H1 (cell line): ENCODE results near the gene DHRS1. TPM values are rescaled to one million over a fixed set of nuclear protein-coding genes. Genes with fewer than 3 reads are reported as not detected.

ENCODE experiments used
- ATF3 ChIP-seq: IDR thresholded peaks from 2 replicates; pipeline ENCODE4 v1.6.1; 2011; ENCODE audit warnings: low read depth, mild to moderate bottlenecking, low read length; ENCODE audit not compliant: insufficient read depth
- BRCA1 ChIP-seq: IDR thresholded peaks from 2 replicates; pipeline ENCODE4 v1.6.1; 2012; ENCODE audit warnings: low read depth, low read length, improper control_type of control experiment
- CHD2 ChIP-seq: IDR thresholded peaks from 2 replicates; pipeline ENCODE4 v1.6.1; 2012; ENCODE audit warnings: low read length, improper control_type of control experiment
- HDAC2 ChIP-seq, 2 experiments: fragments of 300-600 bp in 1 of 2; sonication (generic) in 1 of 2; IDR thresholded peaks; 2 replicates each; pipeline ENCODE4 v1.6.1; 2011 to 2012; ENCODE audit warnings: low read depth in 2 of 2, low read length in 2 of 2, mild to moderate bottlenecking in 2 of 2, moderate library complexity in 2 of 2, borderline replicate concordance in 1 of 2, inconsistent platforms in 1 of 2
- SIN3A ChIP-seq, 2 experiments: IDR thresholded peaks in 1 of 2; conservative IDR thresholded peaks in 1 of 2; 2 replicates each; pipeline ENCODE4 v1.6.1; 2011 to 2012; ENCODE audit warnings: low read length in 2 of 2, improper control_type of control experiment in 1 of 2, low read depth in 1 of 2, mild to moderate bottlenecking in 1 of 2
- SP4 ChIP-seq: IDR thresholded peaks from 2 replicates; pipeline ENCODE4 v1.6.1; 2012; ENCODE audit warnings: low read length, inconsistent platforms
- SUZ12 ChIP-seq: fragments of 200-600 bp; sonication (generic); IDR thresholded peaks from 2 replicates; pipeline ENCODE4 v1.6.1; 2012; ENCODE audit warnings: mild to moderate bottlenecking, inconsistent platforms, low read length, moderate library complexity, mixed read lengths
- polyA plus RNA-seq, 7 experiments: library from polyadenylated mRNA; depleted of rRNA in 3 of 7; stranded (reverse) in 5 of 7; unstranded in 2 of 7; fragments of >200 nt in 5 of 7; fragments of 200-250 nt in 2 of 7; gene quantifications; 1 replicate in 5 of 7; 2 replicates in 1 of 7; 4 replicates in 1 of 7; pipeline versions ENCODE4 v1.2.1 to v1.2.3, GENCODE V29; 2011 to 2013; ENCODE audit warnings: missing spikeins in 2 of 7, mixed read lengths in 2 of 7
- total RNA-seq: library from RNA; stranded (reverse); fragmentation: NEBNext Ultra II Directional; extraction: Animal tissue kit (Norgen Biotek cat#: 25700); gene quantifications from 2 replicates; pipeline ENCODE4 v1.2.1, GENCODE V29; 2021

Gene DHRS1
- total and polyA plus RNA-seq, 2 of the 8 experiments (the other 6 are each of a cell fraction or from before 2014, with no cell fraction given), result 8.8 to 31.7 TPM

- no peak for TF ChIP-seq ATF3
- no peak for TF ChIP-seq HDAC2 (IDR thresholded peaks at IDR 0.05; ENCODE audit: borderline replicate concordance in 1 of 2, low read depth in 2 of 2, low read length in 2 of 2)
- TF ChIP-seq BRCA1, result no peak
- no peak for TF ChIP-seq SIN3A (conservative IDR thresholded peaks at IDR 0.05 in 1 of 2, IDR thresholded peaks at IDR 0.05 in 1 of 2; ENCODE audit: low read depth in 1 of 2, low read length in 2 of 2)
- TF ChIP-seq SUZ12, result no peak
- TF ChIP-seq SP4, result no peak
- TF ChIP-seq CHD2, result no peak
- TF ChIP-seq, all 59 proteins: peak for 0
These were observed 11.3 kb upstream of the DHRS1 start, which contains the start of gene LTB4R (continued) for GRCh38 chr14:24310646-24311604.
